GM19035 (cell line): ENCODE measurements around the gene VMP1.
"Not testable (repeated sequence)": the region's sequence is repeated elsewhere in the genome, so short reads cannot be mapped to it uniquely, and the experiment has no call there.

Experiments used
- ATAC-seq: cut with Tn5 transposase; IDR thresholded peaks from one replicate; pipeline ENCODE4 v1.9.1; 2021; ENCODE audit not compliant: unreplicated experiment

Gene VMP1

GRCh38 chr17:59753522-59754467 lies 46.3 kb downstream of the VMP1 start:
- ATAC-seq, result peak; percentile 67

GRCh38 chr17:59754552-59754951 lies 47.1 kb downstream of the VMP1 start:
- no peak for ATAC-seq

- not testable (repeated sequence) for ATAC-seq
These were observed 47.6 kb downstream of the VMP1 start for GRCh38 chr17:59755069-59755468.

DNA sequence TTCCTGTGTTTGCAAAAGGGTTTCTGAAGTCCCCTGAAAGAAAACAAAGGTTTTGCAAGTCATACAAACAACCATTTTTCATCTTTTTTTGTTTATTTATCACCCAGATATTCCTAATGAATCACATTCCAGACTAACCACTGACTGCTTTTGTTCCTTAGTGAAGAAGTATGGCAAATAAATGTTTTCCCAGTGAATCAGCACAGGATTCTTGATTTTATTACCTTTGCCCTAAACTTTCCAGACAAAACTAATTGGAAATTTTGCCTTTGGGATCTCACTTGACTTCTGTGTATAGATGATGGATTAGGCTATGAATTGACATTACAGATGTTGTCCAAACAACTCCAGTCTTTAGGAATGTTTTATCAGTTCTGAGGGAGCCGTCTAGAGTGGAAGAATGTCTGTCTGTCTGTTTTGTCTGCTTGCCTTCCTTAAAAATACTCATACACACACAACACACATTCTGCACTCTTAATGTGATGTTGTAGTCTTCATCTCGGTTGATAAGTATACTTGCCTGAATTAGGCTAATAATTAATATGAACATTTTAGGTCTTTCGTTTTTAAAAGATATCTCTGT lies 48.9 kb downstream of the VMP1 start:
- ATAC-seq, result no peak

GRCh38 chr17:59757043-59757442 lies 49.6 kb downstream of the VMP1 start:
- ATAC-seq, result no peak

- ATAC-seq, result no peak
These were observed 50.0 kb downstream of the VMP1 start for GRCh38 chr17:59757470-59757869.

DNA sequence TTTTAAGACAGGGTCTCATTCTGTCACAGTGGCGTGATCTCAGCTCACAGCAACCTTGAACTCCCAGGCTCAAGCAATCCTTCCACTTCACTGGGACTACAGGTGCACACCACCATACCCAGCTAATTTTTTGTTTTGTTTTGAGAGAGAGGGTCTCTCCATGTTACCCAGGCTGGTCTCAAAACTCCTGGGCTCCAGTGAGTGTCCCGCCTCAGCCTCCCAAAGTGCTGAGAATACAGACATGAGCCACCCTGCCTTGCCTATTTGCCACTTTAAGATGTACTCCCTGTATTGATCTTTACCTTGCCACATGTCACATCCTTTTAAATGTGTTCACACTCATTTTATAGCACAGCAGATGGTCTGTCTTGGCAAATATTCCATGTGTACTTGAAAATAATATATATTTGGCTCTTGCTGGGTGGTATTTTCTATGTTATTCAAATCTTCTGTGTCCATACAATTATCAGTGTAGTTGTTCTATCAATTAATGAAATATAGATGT lies 50.5 kb downstream of the VMP1 start:
- ATAC-seq, result no peak

GRCh38 chr17:59758998-59759651 lies 51.7 kb downstream of the VMP1 start:
- ATAC-seq, result not testable (repeated sequence)

- ATAC-seq, result no peak
These were observed 52.7 kb downstream of the VMP1 start for GRCh38 chr17:59760160-59760559.

DNA sequence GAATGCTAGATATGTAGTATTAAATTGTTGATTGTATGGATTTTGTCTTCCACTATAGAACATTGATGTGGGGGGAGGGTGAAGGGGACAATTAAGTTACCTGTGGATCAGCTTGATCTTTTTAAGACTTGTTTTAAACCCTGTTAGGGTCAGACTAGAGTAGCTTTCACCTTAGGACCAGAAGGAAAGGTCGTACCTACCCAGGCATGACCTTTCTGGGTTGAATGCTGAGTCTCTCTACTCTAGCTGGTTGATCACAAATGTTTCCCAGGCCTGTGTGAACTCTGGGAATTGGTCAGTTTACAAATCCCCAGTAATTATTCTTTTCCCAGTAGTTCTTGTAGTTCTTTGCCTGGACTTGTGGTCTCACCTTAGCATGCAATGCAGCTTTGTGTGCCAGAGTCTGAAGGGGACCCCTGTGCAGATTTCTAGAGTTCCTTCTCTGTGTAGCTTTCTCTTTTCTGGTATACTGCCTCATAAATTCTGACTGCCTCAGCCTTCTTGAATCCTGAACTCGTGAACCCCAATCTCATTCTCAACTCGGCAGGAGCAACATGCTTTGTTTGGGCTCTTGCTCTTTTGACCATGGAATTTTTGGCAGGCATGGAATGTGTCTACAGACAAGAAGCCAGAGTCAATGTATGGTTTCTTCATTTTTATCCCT lies 54.1 kb downstream of the VMP1 start:
- no peak for ATAC-seq

DNA sequence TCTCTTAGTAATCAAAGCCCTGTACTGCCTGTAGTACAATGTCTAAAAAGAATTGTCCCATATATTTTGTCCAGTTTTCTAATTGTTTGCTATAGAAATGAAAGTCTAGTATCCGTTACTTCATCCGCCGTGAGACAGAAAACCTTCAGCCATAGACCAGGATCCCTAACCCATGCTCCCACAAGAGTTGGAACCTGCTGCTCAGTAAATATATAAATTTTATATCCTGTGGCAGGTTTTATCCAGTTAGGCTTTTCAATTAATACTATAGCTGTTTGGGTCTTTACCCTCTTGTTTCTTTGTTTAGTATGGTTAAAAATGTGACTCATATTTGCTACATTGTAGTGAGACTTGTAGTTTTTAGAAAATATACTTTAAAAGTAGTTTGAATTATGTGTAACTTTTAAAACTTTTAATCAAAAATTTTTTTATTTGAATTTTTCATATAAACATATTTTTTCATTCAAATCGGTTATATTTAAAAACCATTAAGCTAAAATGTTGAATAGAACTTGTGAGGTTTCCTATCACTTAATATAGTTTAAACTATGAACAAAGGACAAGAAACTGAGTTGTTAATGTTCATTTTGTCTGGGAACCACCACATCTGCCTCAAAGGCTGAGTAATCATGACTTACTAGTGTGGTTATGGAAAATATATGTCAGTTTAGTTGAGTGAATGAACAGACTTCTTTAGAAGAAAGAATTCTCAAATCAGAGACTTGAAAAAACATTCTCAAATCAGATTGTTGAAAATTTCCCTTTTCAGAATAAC lies 54.8 kb downstream of the VMP1 start:
- no peak for ATAC-seq

- no peak for ATAC-seq
These were observed 55.4 kb downstream of the VMP1 start for GRCh38 chr17:59762824-59763374.

DNA sequence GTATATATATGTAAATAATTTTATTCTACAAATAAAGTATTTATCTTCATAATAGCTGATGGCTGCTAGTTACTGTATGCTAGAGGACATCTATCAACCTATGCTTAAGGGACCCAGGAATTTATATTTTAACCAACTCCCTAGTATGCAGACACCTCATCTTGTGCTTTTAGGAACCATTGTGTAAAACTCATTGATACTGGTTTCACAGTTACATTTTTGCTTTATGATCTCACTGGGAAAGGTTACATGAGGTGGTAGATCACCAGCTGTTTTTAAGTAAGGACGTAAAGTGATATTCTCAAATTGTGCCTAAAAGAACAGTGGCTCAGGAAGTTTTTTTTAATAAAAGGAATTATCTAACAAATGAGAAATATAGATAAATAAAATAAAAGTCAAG lies 56.4 kb downstream of the VMP1 start:
- no peak for ATAC-seq

DNA sequence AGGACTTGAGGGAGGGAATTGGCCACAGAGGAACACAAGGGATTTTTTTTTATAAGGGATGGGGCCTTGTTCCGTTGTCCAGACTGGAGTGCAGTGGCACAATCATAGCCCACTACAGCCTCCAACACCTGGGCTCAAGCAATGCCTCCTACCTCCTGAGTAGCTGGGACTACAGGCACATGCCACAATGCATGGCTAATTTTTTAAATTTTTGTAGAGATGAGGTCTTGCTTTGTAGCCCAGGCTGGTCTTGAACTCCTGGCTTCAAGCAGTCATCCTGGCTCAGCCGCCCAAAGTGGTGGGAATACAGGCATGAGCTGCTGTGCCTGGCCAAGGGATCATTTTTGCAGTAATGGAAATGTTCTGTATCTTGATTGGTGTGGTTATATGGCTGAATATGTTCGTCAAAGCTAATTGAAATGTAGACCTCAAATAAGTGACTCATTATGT lies 56.9 kb downstream of the VMP1 start:
- no peak for ATAC-seq

GRCh38 chr17:59765038-59765437 lies 57.6 kb downstream of the VMP1 start:
- ATAC-seq, result no peak

GRCh38 chr17:59766491-59766890 lies 59.0 kb downstream of the VMP1 start:
- no peak for ATAC-seq

GRCh38 chr17:59767176-59767575 lies 59.7 kb downstream of the VMP1 start:
- ATAC-seq, result no peak

GRCh38 chr17:59769887-59770286 lies 62.4 kb downstream of the VMP1 start:
- no peak for ATAC-seq

DNA sequence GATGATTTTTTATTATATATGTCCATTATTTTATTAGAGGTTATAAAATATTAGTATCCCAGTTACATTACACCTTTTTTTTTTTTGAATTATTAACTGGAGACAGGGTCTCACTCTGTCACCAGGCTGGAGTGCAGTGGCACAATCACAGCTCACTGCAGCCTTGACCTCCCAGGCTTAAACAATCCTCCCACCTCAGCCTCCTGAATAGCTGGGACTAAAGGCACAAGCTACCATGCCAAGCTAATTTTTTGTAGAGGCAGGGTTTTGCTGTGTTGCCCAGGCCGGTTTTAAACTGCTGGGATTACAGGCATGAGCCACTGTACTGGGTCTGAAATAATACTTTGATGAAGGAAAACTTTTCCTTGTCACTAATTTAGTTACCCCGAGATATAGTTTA lies 63.6 kb downstream of the VMP1 start:
- no peak for ATAC-seq

DNA sequence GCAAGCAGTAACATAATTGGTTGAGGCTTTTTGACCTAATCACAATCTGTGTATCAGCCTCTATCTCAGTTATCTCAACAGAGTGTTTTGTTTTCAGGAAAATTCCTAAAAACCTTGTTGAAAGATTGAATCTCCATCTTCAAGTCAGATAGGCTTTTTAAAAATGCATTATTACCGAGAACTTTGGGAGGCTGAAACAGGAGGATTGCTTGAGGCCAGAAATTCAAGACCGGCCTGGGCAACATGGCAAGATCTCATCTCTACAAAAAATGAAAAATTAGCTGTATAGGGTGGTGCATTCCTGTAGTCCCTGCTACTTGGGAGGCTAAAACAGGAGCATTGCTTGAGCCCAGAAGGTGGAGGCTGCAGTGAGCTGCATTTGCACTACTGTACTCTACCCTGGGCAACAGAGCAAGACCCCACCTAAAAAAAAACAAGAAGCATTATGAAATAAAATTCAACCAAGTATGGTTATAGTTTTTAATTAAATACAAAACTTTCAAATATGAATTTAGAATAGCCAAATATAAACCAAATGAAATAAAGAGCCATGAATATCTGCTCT lies 68.4 kb downstream of the VMP1 start:
- ATAC-seq, result no peak
